ENCODE measurements around the gene MAD1L1. TPM values are rescaled to one million over a fixed set of nuclear protein-coding genes. Genes with fewer than 3 reads are reported as not detected.

Gene MAD1L1
- total and polyA plus RNA-seq, 2 of the 13 experiments (the other 11 are each of a cell fraction or from before 2014, with no cell fraction given): 17.4 to 64.7 TPM

GRCh38 chr7:2006921-2007381 lies 225.8 kb downstream of the MAD1L1 start (continued):
- TF ChIP-seq SOX6 (IDR thresholded peaks at IDR 0.05): no peak
- TF ChIP-seq SOX6 (CRISPR knock-in tag; IDR thresholded peaks at IDR 0.05): no peak
- TF ChIP-seq, protein P1, sequence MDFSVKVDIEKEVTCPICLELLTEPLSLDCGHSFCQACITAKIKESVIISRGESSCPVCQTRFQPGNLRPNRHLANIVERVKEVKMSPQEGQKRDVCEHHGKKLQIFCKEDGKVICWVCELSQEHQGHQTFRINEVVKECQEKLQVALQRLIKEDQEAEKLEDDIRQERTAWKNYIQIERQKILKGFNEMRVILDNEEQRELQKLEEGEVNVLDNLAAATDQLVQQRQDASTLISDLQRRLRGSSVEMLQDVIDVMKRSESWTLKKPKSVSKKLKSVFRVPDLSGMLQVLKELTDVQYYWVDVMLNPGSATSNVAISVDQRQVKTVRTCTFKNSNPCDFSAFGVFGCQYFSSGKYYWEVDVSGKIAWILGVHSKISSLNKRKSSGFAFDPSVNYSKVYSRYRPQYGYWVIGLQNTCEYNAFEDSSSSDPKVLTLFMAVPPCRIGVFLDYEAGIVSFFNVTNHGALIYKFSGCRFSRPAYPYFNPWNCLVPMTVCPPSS (IDR thresholded peaks at IDR 0.05): no peak
- no peak for TF ChIP-seq NR2F1 (CRISPR knock-in tag; IDR thresholded peaks at IDR 0.05)
- TF ChIP-seq ZNF780A (CRISPR knock-in tag; IDR thresholded peaks at IDR 0.05): no peak
- TF ChIP-seq, protein P2, sequence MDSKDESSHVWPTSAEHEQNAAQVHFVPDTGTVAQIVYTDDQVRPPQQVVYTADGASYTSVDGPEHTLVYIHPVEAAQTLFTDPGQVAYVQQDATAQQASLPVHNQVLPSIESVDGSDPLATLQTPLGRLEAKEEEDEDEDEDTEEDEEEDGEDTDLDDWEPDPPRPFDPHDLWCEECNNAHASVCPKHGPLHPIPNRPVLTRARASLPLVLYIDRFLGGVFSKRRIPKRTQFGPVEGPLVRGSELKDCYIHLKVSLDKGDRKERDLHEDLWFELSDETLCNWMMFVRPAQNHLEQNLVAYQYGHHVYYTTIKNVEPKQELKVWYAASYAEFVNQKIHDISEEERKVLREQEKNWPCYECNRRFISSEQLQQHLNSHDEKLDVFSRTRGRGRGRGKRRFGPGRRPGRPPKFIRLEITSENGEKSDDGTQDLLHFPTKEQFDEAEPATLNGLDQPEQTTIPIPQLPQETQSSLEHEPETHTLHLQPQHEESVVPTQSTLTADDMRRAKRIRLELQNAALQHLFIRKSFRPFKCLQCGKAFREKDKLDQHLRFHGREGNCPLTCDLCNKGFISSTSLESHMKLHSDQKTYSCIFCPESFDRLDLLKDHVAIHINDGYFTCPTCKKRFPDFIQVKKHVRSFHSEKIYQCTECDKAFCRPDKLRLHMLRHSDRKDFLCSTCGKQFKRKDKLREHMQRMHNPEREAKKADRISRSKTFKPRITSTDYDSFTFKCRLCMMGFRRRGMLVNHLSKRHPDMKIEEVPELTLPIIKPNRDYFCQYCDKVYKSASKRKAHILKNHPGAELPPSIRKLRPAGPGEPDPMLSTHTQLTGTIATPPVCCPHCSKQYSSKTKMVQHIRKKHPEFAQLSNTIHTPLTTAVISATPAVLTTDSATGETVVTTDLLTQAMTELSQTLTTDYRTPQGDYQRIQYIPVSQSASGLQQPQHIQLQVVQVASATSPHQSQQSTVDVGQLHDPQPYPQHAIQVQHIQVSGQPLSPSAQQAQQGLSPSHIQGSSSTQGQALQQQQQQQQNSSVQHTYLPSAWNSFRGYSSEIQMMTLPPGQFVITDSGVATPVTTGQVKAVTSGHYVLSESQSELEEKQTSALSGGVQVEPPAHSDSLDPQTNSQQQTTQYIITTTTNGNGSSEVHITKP (CRISPR knock-in tag; IDR thresholded peaks at IDR 0.05; ENCODE audit: low read depth): no peak
- no peak for TF ChIP-seq DRAP1 (CRISPR knock-in tag; IDR thresholded peaks at IDR 0.05)
- TF ChIP-seq SATB2 (CRISPR knock-in tag; IDR thresholded peaks at IDR 0.05): no peak
- TF ChIP-seq CBFB (CRISPR knock-in tag; IDR thresholded peaks at IDR 0.05): no peak

Measured in HepG2 (cell line).